ENCODE measurements around the gene DIS3.

Gene DIS3

GRCh38 chr13:72745260-72745659 is 36.4 kb downstream of the DIS3 start:
- H3K36me3 ChIP-seq (ENCODE audit: low read length), result peaks cover 69% of the 10 kb centered on the region
- no peak for TF ChIP-seq EZH2phosphoT487 (conservative IDR thresholded peaks at IDR 0.05; ENCODE audit: low read length)
- TF ChIP-seq CTCF (IDR thresholded peaks at IDR 0.05; ENCODE audit: insufficient read depth, low read length, poor library complexity, severe bottlenecking), result no peak
- peaks cover 4% of the 10 kb centered on the region; the same call in 1 of the 2 replicates for H4K20me1 ChIP-seq (ENCODE audit: low read depth, low read length)
- no peak overlapping the region for H3K9ac ChIP-seq (ENCODE audit: low read length)
- H3K4me3 ChIP-seq (ENCODE audit: insufficient read depth, low read length, poor library complexity, severe bottlenecking), result no peak overlapping the region
- no peak overlapping the region for H3K27ac ChIP-seq (ENCODE audit: low read depth, low read length)
- H3K4me2 ChIP-seq (ENCODE audit: low read depth, low read length, poor library complexity, severe bottlenecking), result no peak overlapping the region
- peaks cover 17% of the 10 kb centered on the region; the same call in 1 of the 2 replicates for H3F3A ChIP-seq (ENCODE audit: insufficient read depth)
- peaks cover 31% of the 10 kb centered on the region for H3K79me2 ChIP-seq (ENCODE audit: insufficient read depth, low read length)
- no peaks in the 10 kb centered on the region for H3K9me3 ChIP-seq (ENCODE audit: insufficient read depth, low read length)
- no peaks in the 10 kb centered on the region for H3K27me3 ChIP-seq (ENCODE audit: low read length)
- no peaks in the 10 kb centered on the region for H3K9me2 ChIP-seq (replicated peaks; ENCODE audit: insufficient read depth, low read length)
- no peak overlapping the region for H2AFZ ChIP-seq (ENCODE audit: low read depth, low read length, severe bottlenecking)

GRCh38 chr13:72740015-72740414 is 41.7 kb downstream of the DIS3 start:
- no peak overlapping the region for H3K9ac ChIP-seq (ENCODE audit: low read length)
- peaks cover 47% of the 10 kb centered on the region for H3K79me2 ChIP-seq (ENCODE audit: insufficient read depth, low read length)
- H3F3A ChIP-seq (ENCODE audit: insufficient read depth), result peaks cover 11% of the 10 kb centered on the region; the same call in 1 of the 2 replicates
- H3K36me3 ChIP-seq (ENCODE audit: low read length), result peaks cover 59% of the 10 kb centered on the region
- H3K9me2 ChIP-seq (replicated peaks; ENCODE audit: insufficient read depth, low read length), result no peaks in the 10 kb centered on the region
- H3K27ac ChIP-seq (ENCODE audit: low read depth, low read length), result no peak overlapping the region
- H4K20me1 ChIP-seq (ENCODE audit: low read depth, low read length), result peaks cover 3% of the 10 kb centered on the region
- no peaks in the 10 kb centered on the region for H3K9me3 ChIP-seq (ENCODE audit: insufficient read depth, low read length)
- H3K27me3 ChIP-seq (ENCODE audit: low read length), result no peaks in the 10 kb centered on the region
- no peak for TF ChIP-seq EZH2phosphoT487 (conservative IDR thresholded peaks at IDR 0.05; ENCODE audit: low read length)
- no peak for TF ChIP-seq CTCF (IDR thresholded peaks at IDR 0.05; ENCODE audit: insufficient read depth, low read length, poor library complexity, severe bottlenecking)
- no peak overlapping the region for H2AFZ ChIP-seq (ENCODE audit: low read depth, low read length, severe bottlenecking)
- no peak overlapping the region for H3K4me3 ChIP-seq (ENCODE audit: insufficient read depth, low read length, poor library complexity, severe bottlenecking)
- no peak overlapping the region for H3K4me2 ChIP-seq (ENCODE audit: low read depth, low read length, poor library complexity, severe bottlenecking)

- H3K79me2 ChIP-seq (ENCODE audit: insufficient read depth, low read length), result peaks cover 68% of the 10 kb centered on the region
- peaks cover 65% of the 10 kb centered on the region for H3K36me3 ChIP-seq (ENCODE audit: low read length)
These were observed 44.7 kb downstream of the DIS3 start for GRCh38 chr13:72737033-72737432.

More at GRCh38 chr13:72737033-72737432, 44.7 kb downstream of the DIS3 start:
- no peak overlapping the region for H3K27ac ChIP-seq (ENCODE audit: low read depth, low read length)
- no peak overlapping the region for H2AFZ ChIP-seq (ENCODE audit: low read depth, low read length, severe bottlenecking)
- no peak overlapping the region for H3K4me3 ChIP-seq (ENCODE audit: insufficient read depth, low read length, poor library complexity, severe bottlenecking)
- 0 out of 2 replicates have a peak, but pooled peaks cover 4% of the 10 kb centered on the region for H3F3A ChIP-seq (ENCODE audit: insufficient read depth)
- peaks cover 7% of the 10 kb centered on the region; the same call in 1 of the 2 replicates for H4K20me1 ChIP-seq (ENCODE audit: low read depth, low read length)
- TF ChIP-seq EZH2phosphoT487 (conservative IDR thresholded peaks at IDR 0.05; ENCODE audit: low read length) (no peak), CTCF (IDR thresholded peaks at IDR 0.05; ENCODE audit: insufficient read depth, low read length, poor library complexity, severe bottlenecking) (no peak)
- no peak overlapping the region for H3K4me2 ChIP-seq (ENCODE audit: low read depth, low read length, poor library complexity, severe bottlenecking)
- no peaks in the 10 kb centered on the region for H3K9me3 ChIP-seq (ENCODE audit: insufficient read depth, low read length)
- no peaks in the 10 kb centered on the region for H3K9me2 ChIP-seq (replicated peaks; ENCODE audit: insufficient read depth, low read length)
- H3K27me3 ChIP-seq (ENCODE audit: low read length), result no peaks in the 10 kb centered on the region
- no peak overlapping the region for H3K9ac ChIP-seq (ENCODE audit: low read length)
